DOHH2 (cell line): Measurements from ENCODE around the gene KLK7.

Source experiments
- H3F3A ChIP-seq: fragments of 200-600 bp; sonication (generic), shearing (Covaris generic); 2 replicates; pipeline ENCODE4 v1.6.0; 2016; ENCODE audit warnings: antibody characterized with exemption, mild to moderate bottlenecking; ENCODE audit not compliant: control insufficient read depth, insufficient read depth
- H3K27ac ChIP-seq: fragments of 200-600 bp; sonication (generic); 2 replicates; pipeline ENCODE4 v1.5.1; 2014; ENCODE audit warnings: low read depth, mild to moderate bottlenecking, low read length, moderate library complexity
- H3K27me3 ChIP-seq: fragments of 200-600 bp; sonication (generic); 2 replicates; pipeline ENCODE4 v1.6.1; 2014; ENCODE audit warnings: mild to moderate bottlenecking, low read length, mixed read lengths; ENCODE audit not compliant: control insufficient read depth
- H3K36me3 ChIP-seq: fragments of 200-600 bp; sonication (generic); 2 replicates; pipeline ENCODE4 v1.6.1; 2014; ENCODE audit warnings: mild to moderate bottlenecking, low read length, moderate library complexity, mixed read lengths; ENCODE audit not compliant: control insufficient read depth
- H3K4me1 ChIP-seq: fragments of 200-600 bp; sonication (generic); 2 replicates; pipeline ENCODE4 v1.6.1; 2014; ENCODE audit warnings: mild to moderate bottlenecking, low read length, mixed read lengths; ENCODE audit not compliant: control insufficient read depth
- H3K4me2 ChIP-seq: fragments of 200-600 bp; sonication (generic); 2 replicates; pipeline ENCODE4 v1.6.0; 2014; ENCODE audit warnings: mild to moderate bottlenecking, low read length, moderate library complexity
- H3K4me3 ChIP-seq: fragments of 200-600 bp; sonication (generic); 2 replicates; pipeline ENCODE4 v1.5.1; 2014; ENCODE audit warnings: mild to moderate bottlenecking, low read length, mixed read lengths
- H3K79me2 ChIP-seq: fragments of 200-600 bp; sonication (generic); 2 replicates; pipeline ENCODE4 v1.6.1; 2014; ENCODE audit warnings: mild to moderate bottlenecking, low read length, mixed read lengths; ENCODE audit not compliant: control insufficient read depth
- H3K9me2 ChIP-seq: fragments of 200-600 bp; sonication (generic); replicated peaks from 2 replicates; pipeline ENCODE4 v1.6.1; 2014; ENCODE audit warnings: mild to moderate bottlenecking, low read length, mixed read lengths; ENCODE audit not compliant: control insufficient read depth
- H3K9me3 ChIP-seq: fragments of 200-600 bp; sonication (generic); 2 replicates; pipeline ENCODE4 v1.6.1; 2014; ENCODE audit warnings: antibody characterized with exemption, low read length, mixed read lengths; ENCODE audit not compliant: control insufficient read depth, insufficient read depth
- H4K20me1 ChIP-seq: fragments of 200-600 bp; sonication (generic); 2 replicates; pipeline ENCODE4 v1.6.0; 2014; ENCODE audit warnings: low read depth, mild to moderate bottlenecking, antibody characterized with exemption, low read length, moderate library complexity; ENCODE audit not compliant: control insufficient read depth, insufficient read depth
- EZH2phosphoT487 ChIP-seq: fragments of 200-600 bp; sonication (generic); IDR thresholded peaks from 2 replicates; pipeline ENCODE4 v1.6.1; 2017; ENCODE audit warnings: borderline replicate concordance, mild to moderate bottlenecking, antibody characterized with exemption, low read length, moderate library complexity, mixed read lengths
- TF ChIP-seq, protein P1 (sequence below): fragments of 200-600 bp; sonication (generic); IDR thresholded peaks from one replicate; pipeline ENCODE4 v1.5.1; 2014; ENCODE audit warnings: antibody characterized with exemption, mild to moderate bottlenecking, low read depth, low read length; ENCODE audit not compliant: poor library complexity, severe bottlenecking

Gene KLK7

DNA sequence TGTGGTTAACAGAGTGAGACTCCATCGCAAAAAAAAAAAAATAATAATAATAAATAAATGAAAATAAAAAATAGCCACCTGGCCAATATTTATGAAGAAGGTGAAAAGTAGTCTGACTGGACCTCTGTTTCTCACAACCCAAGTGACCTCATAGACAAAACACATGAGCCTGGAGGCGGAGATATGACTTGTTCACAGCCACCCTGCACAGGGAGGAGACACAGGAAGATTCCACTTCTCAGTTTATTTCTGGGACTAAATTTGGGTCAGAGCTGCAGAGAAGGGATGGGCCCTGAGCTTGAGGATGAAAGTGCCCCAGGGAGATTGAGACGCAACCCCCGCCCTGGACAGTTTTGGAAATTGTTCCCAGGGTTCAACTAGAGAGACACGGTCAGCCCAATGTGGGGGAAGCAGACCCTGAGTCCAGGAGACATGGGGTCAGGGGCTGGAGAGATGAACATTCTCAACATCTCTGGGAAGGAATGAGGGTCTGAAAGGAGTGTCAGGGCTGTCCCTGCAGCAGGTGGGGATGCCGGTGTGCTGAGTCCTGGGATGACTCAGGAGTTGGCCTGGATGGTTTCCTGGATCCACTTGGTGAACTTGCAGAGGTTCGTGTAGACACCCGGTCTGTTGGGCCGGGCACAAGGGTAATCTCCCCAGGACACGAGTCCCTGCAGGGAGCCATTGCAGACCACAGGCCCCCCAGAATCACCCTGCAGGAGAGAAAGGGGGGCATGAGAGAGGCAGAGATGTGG, 40.5 kb downstream of the KLK7 start:
- no peak overlapping the region for H3K27ac ChIP-seq
- no peak overlapping the region for H3K4me3 ChIP-seq
- no peaks in the 10 kb centered on the region for H3K4me1 ChIP-seq
- no peaks in the 10 kb centered on the region for H3K79me2 ChIP-seq
- H3K9me3 ChIP-seq, result no peaks in the 10 kb centered on the region
- H3K9me2 ChIP-seq, result no peaks in the 10 kb centered on the region
- H3K27me3 ChIP-seq, result no peaks in the 10 kb centered on the region
- no peaks in the 10 kb centered on the region for H4K20me1 ChIP-seq
- no peaks in the 10 kb centered on the region for H3F3A ChIP-seq
- no peaks in the 10 kb centered on the region for H3K36me3 ChIP-seq
- H3K4me2 ChIP-seq, result no peak overlapping the region
- TF ChIP-seq, protein P1, sequence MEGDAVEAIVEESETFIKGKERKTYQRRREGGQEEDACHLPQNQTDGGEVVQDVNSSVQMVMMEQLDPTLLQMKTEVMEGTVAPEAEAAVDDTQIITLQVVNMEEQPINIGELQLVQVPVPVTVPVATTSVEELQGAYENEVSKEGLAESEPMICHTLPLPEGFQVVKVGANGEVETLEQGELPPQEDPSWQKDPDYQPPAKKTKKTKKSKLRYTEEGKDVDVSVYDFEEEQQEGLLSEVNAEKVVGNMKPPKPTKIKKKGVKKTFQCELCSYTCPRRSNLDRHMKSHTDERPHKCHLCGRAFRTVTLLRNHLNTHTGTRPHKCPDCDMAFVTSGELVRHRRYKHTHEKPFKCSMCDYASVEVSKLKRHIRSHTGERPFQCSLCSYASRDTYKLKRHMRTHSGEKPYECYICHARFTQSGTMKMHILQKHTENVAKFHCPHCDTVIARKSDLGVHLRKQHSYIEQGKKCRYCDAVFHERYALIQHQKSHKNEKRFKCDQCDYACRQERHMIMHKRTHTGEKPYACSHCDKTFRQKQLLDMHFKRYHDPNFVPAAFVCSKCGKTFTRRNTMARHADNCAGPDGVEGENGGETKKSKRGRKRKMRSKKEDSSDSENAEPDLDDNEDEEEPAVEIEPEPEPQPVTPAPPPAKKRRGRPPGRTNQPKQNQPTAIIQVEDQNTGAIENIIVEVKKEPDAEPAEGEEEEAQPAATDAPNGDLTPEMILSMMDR, result no peak
- no peak for TF ChIP-seq EZH2phosphoT487

DNA sequence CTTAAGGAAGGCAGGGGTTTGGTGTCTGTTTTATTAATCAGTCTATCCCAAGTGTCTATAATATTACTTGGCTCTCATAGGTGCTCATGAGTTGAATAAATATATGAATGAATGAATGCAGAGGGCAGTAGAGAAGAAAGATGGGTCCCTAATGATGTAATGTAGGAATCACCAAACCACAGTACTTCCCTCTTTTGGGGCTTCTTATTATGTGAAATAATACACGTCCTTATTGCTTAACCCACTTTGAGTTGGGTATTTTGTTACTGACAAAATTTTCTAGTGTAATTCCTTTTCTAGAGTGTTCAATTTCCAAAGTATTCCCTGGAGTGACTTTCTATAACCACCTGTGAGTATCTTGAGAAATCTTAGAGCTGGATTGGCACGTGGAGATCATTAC, 44.1 kb downstream of the KLK7 start:
- no peaks in the 10 kb centered on the region for H3K79me2 ChIP-seq
- TF ChIP-seq, protein P1, result no peak
- TF ChIP-seq EZH2phosphoT487, result no peak

DNA sequence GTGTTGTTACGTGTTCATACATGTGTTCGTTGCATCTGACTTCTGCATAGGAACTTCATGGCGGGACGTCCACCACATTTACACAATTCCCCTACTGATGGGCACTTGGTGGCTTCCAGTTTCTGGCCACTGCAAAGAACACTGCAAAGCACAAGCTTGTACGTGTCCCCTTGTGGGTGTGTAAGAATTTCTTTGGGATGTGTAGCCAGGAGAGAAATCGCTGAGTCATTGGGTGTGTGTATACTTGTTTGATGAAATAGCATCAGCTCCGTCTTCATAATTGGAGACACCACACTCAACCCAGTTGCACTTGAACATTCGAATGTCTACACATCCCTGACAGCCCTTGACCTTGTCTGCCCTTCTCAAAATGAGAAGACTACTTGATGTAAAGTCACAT, 50.1 kb downstream of the KLK7 start:
- H3K4me1 ChIP-seq, result no peaks in the 10 kb centered on the region
- no peak overlapping the region for H3K4me2 ChIP-seq
- H3F3A ChIP-seq, result no peaks in the 10 kb centered on the region
- no peaks in the 10 kb centered on the region for H3K9me3 ChIP-seq
- 0 out of 2 replicates have a peak, but pooled peaks cover 4% of the 10 kb centered on the region for H4K20me1 ChIP-seq
- 0 out of 2 replicates have a peak, but pooled peaks cover 4% of the 10 kb centered on the region for H3K27me3 ChIP-seq
- no peak overlapping the region for H3K4me3 ChIP-seq
- TF ChIP-seq, protein P1, result no peak
- TF ChIP-seq EZH2phosphoT487, result no peak
- no peak overlapping the region for H3K27ac ChIP-seq
- H3K36me3 ChIP-seq, result no peaks in the 10 kb centered on the region
- H3K79me2 ChIP-seq, result no peaks in the 10 kb centered on the region
- H3K9me2 ChIP-seq, result no peaks in the 10 kb centered on the region

More for the DNA sequence above, 44.1 kb downstream of the KLK7 start:
- no peaks in the 10 kb centered on the region for H3K36me3 ChIP-seq
- H3F3A ChIP-seq, result no peaks in the 10 kb centered on the region
- H3K27me3 ChIP-seq, result no peaks in the 10 kb centered on the region
- no peak overlapping the region for H3K4me2 ChIP-seq
- no peaks in the 10 kb centered on the region for H4K20me1 ChIP-seq
- no peaks in the 10 kb centered on the region for H3K4me1 ChIP-seq
- H3K9me2 ChIP-seq, result no peaks in the 10 kb centered on the region
- H3K9me3 ChIP-seq, result no peaks in the 10 kb centered on the region
- H3K4me3 ChIP-seq, result no peak overlapping the region
- H3K27ac ChIP-seq, result no peak overlapping the region
